Pancreas (tissue), 10 donors: ENCODE measurements around the gene TRMT6. TPM values are rescaled to one million over a fixed set of nuclear protein-coding genes. Genes with fewer than 3 reads are reported as not detected.

ENCODE experiments used
- ATAC-seq, 4 donors: fragments of 200-7000 bp; cut with Tn5 transposase; one replicate each; pipeline versions ENCODE4 v1.8.0 to v1.9.1; 2020; ENCODE audit warnings: mild to moderate bottlenecking in 4 of 4, moderate library complexity in 4 of 4
- DNase-seq, 6 donors: peaks; one replicate each; pipeline ENCODE4 v3.0.0-alpha.2; 2020
- FAIRE-seq: peaks from 2 replicates; lab custom pipeline; 2012; peaks lifted over from hg19 to GRCh38; lab: Jason Lieb, UNC
- H3K27ac ChIP-seq, 4 donors: fragments of 200-600 bp; sonication (generic); 1 replicate in 3 of 4; 2 replicates in 1 of 4; pipeline versions ENCODE4 v1.5.0 to v1.8.0; 2020
- H3K27me3 ChIP-seq, 4 donors: fragments of 200-600 bp; one replicate each; pipeline ENCODE4 v1.8.0; 2021
- H3K36me3 ChIP-seq, 3 donors: fragments of 200-600 bp; sonication (generic) in 1 of 3; one replicate each; pipeline versions ENCODE4 v1.5.0 to v1.8.0; 2020 to 2021
- H3K4me1 ChIP-seq, 3 donors: fragments of 200-600 bp; one replicate each; pipeline ENCODE4 v1.8.0; 2021
- H3K4me3 ChIP-seq, 4 donors: fragments of 200-600 bp; sonication (generic) in 2 of 4; one replicate each; pipeline versions ENCODE4 v1.5.0 to v1.8.0; 2020 to 2021
- H3K9me3 ChIP-seq, 4 donors: fragments of 200-600 bp; one replicate each; pipeline ENCODE4 v1.8.0; 2021
- WGBS, 2 donors: extraction: QIAGEN DNeasy Blood & Tissue Kit; methylation state at CpG; one replicate each; pipeline ENCODE4 v1.1.7; 2013; 5-methylcytosine and 5-hydroxymethylcytosine counted together
- intact Hi-C, 3 donors: fragments of 100-400 bp; cut with DNase I; formaldehyde crosslinking; loops; one replicate each; pipeline versions ENCODE4 v1.11.1 to v1.14.2; 2022
- polyA plus RNA-seq, 2 donors: library from polyadenylated mRNA; stranded (reverse); fragments of 200-250 nt; gene quantifications; one replicate each; pipeline ENCODE4 v1.2.3, GENCODE V29; 2013
- total RNA-seq, 6 donors: library from RNA; stranded (reverse); fragmentation: NEBNext Ultra II Directional in 4 of 6; extraction: Animal tissue kit (Norgen Biotek cat#: 25700) in 4 of 6; gene quantifications; one replicate each; pipeline versions ENCODE4 v1.2.1 to v1.2.4, GENCODE V29; 2021 to 2023
- TF ChIP-seq, protein P1 (sequence below), 4 donors: fragments of 200-600 bp; sonication (generic) in 3 of 4; IDR thresholded peaks; one replicate each; pipeline versions ENCODE4 v1.5.0 to v1.8.0; 2021; ENCODE audit warnings: antibody characterized with exemption in 4 of 4
- donor health status: healthy with polysubstance abuse.
- donor health status: DM: no; HTN: no; CAD: no; lungs with moderate emphysema.
- donor health status: DM: no; HTN: no; CAD: no.
- donor health status: control.
- donor health status: control.
- donor health status: Bipolar disorder and iron deficiency.
- donor health status: DM: yes; HTN: yes; CAD: no.
- donor health status: DM: no; HTN: no; CAD: no.
- donor health status: DM: no; HTN: no; CAD: no.
- donor health status: DM: yes; HTN: yes; CAD: no.

Gene TRMT6
- total and polyA plus RNA-seq, 8 donors: 4.6 to 9.7 (median 5.4) TPM

- WGBS, 2 donors: 70 to 77% methylated on average over 1 of the region's 1 CpG
- Histone ChIP-seq H3K27me3 (no peaks in the 10 kb centered on the region), H3K4me3 (no peak overlapping the region), H3K9me3 (no peaks in the 10 kb centered on the region), H3K27ac (no peak overlapping the region), H3K4me1 (no peaks in the 10 kb centered on the region), H3K36me3 (no peaks in the 10 kb centered on the region)
- ATAC-seq (no peak), DNase-seq (no peak), FAIRE-seq (no peak)
- intact Hi-C loops: no loop called here
- TF ChIP-seq, protein P1, sequence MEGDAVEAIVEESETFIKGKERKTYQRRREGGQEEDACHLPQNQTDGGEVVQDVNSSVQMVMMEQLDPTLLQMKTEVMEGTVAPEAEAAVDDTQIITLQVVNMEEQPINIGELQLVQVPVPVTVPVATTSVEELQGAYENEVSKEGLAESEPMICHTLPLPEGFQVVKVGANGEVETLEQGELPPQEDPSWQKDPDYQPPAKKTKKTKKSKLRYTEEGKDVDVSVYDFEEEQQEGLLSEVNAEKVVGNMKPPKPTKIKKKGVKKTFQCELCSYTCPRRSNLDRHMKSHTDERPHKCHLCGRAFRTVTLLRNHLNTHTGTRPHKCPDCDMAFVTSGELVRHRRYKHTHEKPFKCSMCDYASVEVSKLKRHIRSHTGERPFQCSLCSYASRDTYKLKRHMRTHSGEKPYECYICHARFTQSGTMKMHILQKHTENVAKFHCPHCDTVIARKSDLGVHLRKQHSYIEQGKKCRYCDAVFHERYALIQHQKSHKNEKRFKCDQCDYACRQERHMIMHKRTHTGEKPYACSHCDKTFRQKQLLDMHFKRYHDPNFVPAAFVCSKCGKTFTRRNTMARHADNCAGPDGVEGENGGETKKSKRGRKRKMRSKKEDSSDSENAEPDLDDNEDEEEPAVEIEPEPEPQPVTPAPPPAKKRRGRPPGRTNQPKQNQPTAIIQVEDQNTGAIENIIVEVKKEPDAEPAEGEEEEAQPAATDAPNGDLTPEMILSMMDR (IDR thresholded peaks at IDR 0.05): no peak
These were observed 49.4 kb downstream of the TRMT6 start for GRCh38 chr20:5900908-5901307.

DNA sequence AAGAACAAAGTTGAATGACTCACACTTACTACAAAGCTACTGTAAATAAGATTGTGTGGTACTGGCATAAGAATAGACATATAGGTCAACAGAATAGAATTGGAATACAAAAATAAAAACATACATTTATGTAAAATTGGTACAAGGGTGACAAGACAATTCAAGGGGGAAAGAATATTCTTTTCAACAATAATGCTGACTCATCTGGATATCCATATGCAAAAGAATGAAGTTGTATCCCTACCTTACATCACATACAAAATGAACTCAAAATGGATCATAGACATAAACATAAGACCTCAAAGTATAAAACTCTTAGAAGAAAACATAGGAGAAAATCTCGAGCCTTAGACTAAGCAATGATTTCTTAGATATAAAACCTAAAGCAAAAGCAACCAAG is 50.9 kb downstream of the TRMT6 start:
- no peak overlapping the region for H3K4me3 ChIP-seq
- ATAC-seq: no peak
- FAIRE-seq: no peak
- no peaks in the 10 kb centered on the region for H3K36me3 ChIP-seq
- DNase-seq: no peak
- intact Hi-C loops: no loop called here
- H3K9me3 ChIP-seq: no peaks in the 10 kb centered on the region
- H3K27me3 ChIP-seq: no peaks in the 10 kb centered on the region
- H3K4me1 ChIP-seq: no peaks in the 10 kb centered on the region
- TF ChIP-seq, protein P1 (IDR thresholded peaks at IDR 0.05): no peak
- no peak overlapping the region for H3K27ac ChIP-seq
- 43 to 60% methylated on average over 1 of the region's 1 CpG for WGBS, 2 donors

- Histone ChIP-seq H3K4me1 (no peaks in the 10 kb centered on the region), H3K27ac (no peak overlapping the region), H3K4me3 (no peak overlapping the region), H3K36me3 (no peaks in the 10 kb centered on the region), H3K9me3 (no peaks in the 10 kb centered on the region), H3K27me3 (no peaks in the 10 kb centered on the region)
- FAIRE-seq (no peak), ATAC-seq (peak in 2 of 4 donors; percentile 46 to 50), DNase-seq (peak in 2 of 6 donors; percentile 6 to 13)
- WGBS, 2 donors: 55 to 61% methylated on average over 2 of the region's 2 CpGs
- intact Hi-C loops: no loop called here
- TF ChIP-seq, protein P1 (IDR thresholded peaks at IDR 0.05): no peak
These were observed 54.7 kb downstream of the TRMT6 start for GRCh38 chr20:5895626-5896025.

- Histone ChIP-seq H3K4me3 (no peak overlapping the region), H3K27me3 (no peaks in the 10 kb centered on the region), H3K36me3 (no peaks in the 10 kb centered on the region), H3K4me1 (no peaks in the 10 kb centered on the region), H3K27ac (no peak overlapping the region), H3K9me3 (no peaks in the 10 kb centered on the region)
- ATAC-seq (no peak), DNase-seq (no peak), FAIRE-seq (no peak)
- WGBS, 2 donors: 87 to 89% methylated on average over 2 of the region's 2 CpGs
- intact Hi-C loops: no loop called here
- TF ChIP-seq, protein P1 (IDR thresholded peaks at IDR 0.05): no peak
These were observed 56.7 kb downstream of the TRMT6 start for GRCh38 chr20:5893621-5894020.

- TF ChIP-seq, protein P1 (IDR thresholded peaks at IDR 0.05): no peak
- no peaks in the 10 kb centered on the region for H3K9me3 ChIP-seq
- WGBS, 2 donors: 55 to 72% methylated on average over 3 of the region's 3 CpGs
- intact Hi-C loops: no loop called here
- no peak overlapping the region for H3K27ac ChIP-seq
- DNase-seq (no peak), ATAC-seq (no peak), FAIRE-seq (no peak)
- H3K4me1 ChIP-seq: no peaks in the 10 kb centered on the region
- H3K36me3 ChIP-seq: no peaks in the 10 kb centered on the region
- no peak overlapping the region for H3K4me3 ChIP-seq
- H3K27me3 ChIP-seq: no peaks in the 10 kb centered on the region
These were observed 57.3 kb downstream of the TRMT6 start for GRCh38 chr20:5893052-5893451.
